Caco-2 (cell line): ENCODE results near the gene TGFB2. TPM values are rescaled to one million over a fixed set of nuclear protein-coding genes. Genes with fewer than 3 reads are reported as not detected.

Experiments
- BruUV-seq: library from RNA; stranded (reverse); fragments of 400-500 nt; replicated peaks from 2 replicates; lab custom pipeline; 2021; lab: Mats Ljungman, UMichigan
- CTCF ChIA-PET: fragments of 300-600 bp; sonication (Branson Sonifier 250); formaldehyde crosslinking; loops from one replicate; lab custom pipeline; 2022; ENCODE audit warnings: antibody characterized with exemption; lab: Charles Lee
- POLR2A ChIA-PET: fragments of 300-600 bp; sonication (Branson Sonifier 250); formaldehyde crosslinking; loops from one replicate; lab custom pipeline; 2022; ENCODE audit warnings: antibody characterized with exemption; lab: Charles Lee
- DNase-seq, 2 experiments: peaks; one replicate each; pipeline versions ENCODE4 v3.0.0 to v3.0.0-alpha.2; 2020 to 2022
- H3K27me3 ChIP-seq: replicated peaks from 2 replicates; pipeline ENCODE4 v1.6.0; 2011; ENCODE audit warnings: low read length; ENCODE audit not compliant: control insufficient read depth, insufficient read depth
- H3K36me3 ChIP-seq: 2 replicates; pipeline ENCODE4 v1.5.1; 2011; ENCODE audit warnings: low read length; ENCODE audit not compliant: control insufficient read depth, insufficient read depth
- H3K4me1 ChIP-seq: fragments of 250-450 bp; sonication (Bioruptor Pico); 2 replicates; pipeline ENCODE4 v1.5.1; 2020; ENCODE audit warnings: mild to moderate bottlenecking
- H3K4me3 ChIP-seq: 2 replicates; pipeline ENCODE4 v1.5.1; 2011; ENCODE audit warnings: low read depth, mild to moderate bottlenecking, control low read depth, low read length
- H3K9me3 ChIP-seq: fragments of 250-450 bp; sonication (Bioruptor Pico); 2 replicates; pipeline ENCODE4 v1.5.1; 2020; ENCODE audit warnings: mild to moderate bottlenecking, moderate library complexity
- H3K27ac Mint-ChIP-seq: one replicate; pipeline ENCODE4 v1.8.0; 2022; ENCODE audit warnings: mixed read lengths; ENCODE audit not compliant: unreplicated experiment
- H3K27me3 Mint-ChIP-seq: one replicate; pipeline ENCODE4 v1.8.0; 2022; ENCODE audit warnings: mixed read lengths; ENCODE audit not compliant: insufficient read depth, unreplicated experiment
- H3K36me3 Mint-ChIP-seq: one replicate; pipeline ENCODE4 v1.8.0; 2022; ENCODE audit warnings: mild to moderate bottlenecking, mixed read lengths; ENCODE audit not compliant: insufficient read depth, unreplicated experiment
- H3K4me1 Mint-ChIP-seq: one replicate; pipeline ENCODE4 v1.8.0; 2022; ENCODE audit warnings: low read depth, mixed read lengths; ENCODE audit not compliant: unreplicated experiment
- H3K4me3 Mint-ChIP-seq: one replicate; pipeline ENCODE4 v1.8.0; 2022; ENCODE audit warnings: mild to moderate bottlenecking, moderate library complexity, mixed read lengths; ENCODE audit not compliant: unreplicated experiment
- H3K9me3 Mint-ChIP-seq: one replicate; pipeline ENCODE4 v1.8.0; 2022; ENCODE audit warnings: mixed read lengths; ENCODE audit not compliant: unreplicated experiment
- intact Hi-C: fragments of 100-400 bp; cut with micrococcal nuclease; formaldehyde crosslinking; loops from one replicate; pipeline ENCODE4 v1.10.0; 2022; ENCODE audit not compliant: unreplicated experiment
- total RNA-seq: library from RNA; stranded (reverse); gene quantifications from 2 replicates; pipeline ENCODE4 v1.2.3, GENCODE V29; 2022
- TF ChIP-seq, protein P1 (sequence below), 2 experiments: fragments of 200-600 bp in 1 of 2; IDR thresholded peaks; 1 replicate in 1 of 2; 2 replicates in 1 of 2; pipeline versions ENCODE4 v1.5.1 to v1.8.0; 2011 to 2022; ENCODE audit warnings: antibody characterized with exemption in 1 of 2, control low read depth in 1 of 2, inconsistent platforms in 1 of 2, low read depth in 1 of 2, low read length in 1 of 2, mild to moderate bottlenecking in 1 of 2, moderate library complexity in 1 of 2; ENCODE audit not compliant: insufficient read depth in 1 of 2, severe bottlenecking in 1 of 2, unreplicated experiment in 1 of 2

The TGFB2 gene
- total RNA-seq, 1 experiment from 2014 or later = 14.2 TPM

DNA sequence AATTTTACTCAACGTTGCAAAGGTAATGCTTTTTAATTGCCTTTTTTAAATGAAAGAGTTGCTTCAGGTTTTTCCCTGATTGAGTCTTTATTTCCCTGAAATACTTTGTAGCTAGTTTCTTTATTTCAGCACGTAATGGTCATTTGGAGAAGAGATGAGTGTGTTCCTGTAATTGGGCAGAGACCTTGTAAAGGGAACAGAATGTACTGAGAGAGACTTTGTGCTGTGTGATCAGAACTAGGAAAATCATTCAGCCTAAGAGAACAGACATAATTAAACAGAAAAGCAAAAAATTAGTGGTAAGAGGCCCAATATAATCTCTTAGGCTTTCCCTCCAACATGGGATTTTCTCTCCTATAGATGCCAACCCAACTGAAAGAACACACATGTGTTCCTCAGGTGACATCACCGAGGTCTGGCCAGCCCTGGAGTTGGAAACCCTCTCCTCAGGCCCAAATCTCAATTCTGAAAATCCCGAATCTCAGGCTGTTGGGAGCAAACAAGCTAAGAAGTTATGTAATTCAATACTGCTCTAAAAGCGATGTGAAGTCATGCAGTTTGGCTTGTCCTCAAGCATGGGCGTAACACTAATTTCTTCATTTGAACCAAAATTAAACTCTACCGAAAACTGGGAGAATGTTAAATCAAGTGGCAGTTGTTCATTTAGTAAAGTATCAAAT, 102.0 kb downstream of the TGFB2 start:
- H3K4me1 Mint-ChIP-seq = no peaks in the 10 kb centered on the region
- H3K9me3 Mint-ChIP-seq = no peaks in the 10 kb centered on the region
- CTCF ChIA-PET = no interaction called here

GRCh38 chr1:218451415-218451814, 106.3 kb downstream of the TGFB2 start:
- intact Hi-C loops = no loop called here
- peaks cover 5% of the 10 kb centered on the region for H3K36me3 Mint-ChIP-seq
- H3K4me1 Mint-ChIP-seq = no peaks in the 10 kb centered on the region
- TF ChIP-seq, protein P1, sequence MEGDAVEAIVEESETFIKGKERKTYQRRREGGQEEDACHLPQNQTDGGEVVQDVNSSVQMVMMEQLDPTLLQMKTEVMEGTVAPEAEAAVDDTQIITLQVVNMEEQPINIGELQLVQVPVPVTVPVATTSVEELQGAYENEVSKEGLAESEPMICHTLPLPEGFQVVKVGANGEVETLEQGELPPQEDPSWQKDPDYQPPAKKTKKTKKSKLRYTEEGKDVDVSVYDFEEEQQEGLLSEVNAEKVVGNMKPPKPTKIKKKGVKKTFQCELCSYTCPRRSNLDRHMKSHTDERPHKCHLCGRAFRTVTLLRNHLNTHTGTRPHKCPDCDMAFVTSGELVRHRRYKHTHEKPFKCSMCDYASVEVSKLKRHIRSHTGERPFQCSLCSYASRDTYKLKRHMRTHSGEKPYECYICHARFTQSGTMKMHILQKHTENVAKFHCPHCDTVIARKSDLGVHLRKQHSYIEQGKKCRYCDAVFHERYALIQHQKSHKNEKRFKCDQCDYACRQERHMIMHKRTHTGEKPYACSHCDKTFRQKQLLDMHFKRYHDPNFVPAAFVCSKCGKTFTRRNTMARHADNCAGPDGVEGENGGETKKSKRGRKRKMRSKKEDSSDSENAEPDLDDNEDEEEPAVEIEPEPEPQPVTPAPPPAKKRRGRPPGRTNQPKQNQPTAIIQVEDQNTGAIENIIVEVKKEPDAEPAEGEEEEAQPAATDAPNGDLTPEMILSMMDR (IDR thresholded peaks at IDR 0.05; ENCODE audit: insufficient read depth in 1 of 2, low read depth in 1 of 2, low read length in 1 of 2, severe bottlenecking in 1 of 2, unreplicated experiment in 1 of 2) = no peak
- Histone ChIP-seq H3K4me3 (no peak overlapping the region), H3K9me3 (no peaks in the 10 kb centered on the region), H3K36me3 (no peaks in the 10 kb centered on the region), H3K27me3 (no peaks in the 10 kb centered on the region), H3K4me1 (no peaks in the 10 kb centered on the region)
- H3K4me3 Mint-ChIP-seq = no peak overlapping the region
- ChIA-PET POLR2A (no interaction called here), CTCF (no interaction called here)
- H3K27me3 Mint-ChIP-seq = no peaks in the 10 kb centered on the region
- no TSS peak for BruUV-seq
- DNase-seq = no peak
- H3K9me3 Mint-ChIP-seq = no peaks in the 10 kb centered on the region
- no peak overlapping the region for H3K27ac Mint-ChIP-seq

More for the DNA sequence above, 102.0 kb downstream of the TGFB2 start:
- H3K36me3 Mint-ChIP-seq = peaks cover 5% of the 10 kb centered on the region
- TF ChIP-seq, protein P1 (IDR thresholded peaks at IDR 0.05; ENCODE audit: insufficient read depth in 1 of 2, low read depth in 1 of 2, low read length in 1 of 2, severe bottlenecking in 1 of 2, unreplicated experiment in 1 of 2) = no peak
- H3K4me1 ChIP-seq = no peaks in the 10 kb centered on the region
- H3K27ac Mint-ChIP-seq = no peak overlapping the region
- H3K36me3 ChIP-seq = no peaks in the 10 kb centered on the region
- POLR2A ChIA-PET = no interaction called here
- no peaks in the 10 kb centered on the region for H3K27me3 ChIP-seq
- no peak for DNase-seq
- no TSS peak for BruUV-seq
- H3K4me3 Mint-ChIP-seq = no peak overlapping the region
- intact Hi-C loops = no loop called here
- no peaks in the 10 kb centered on the region for H3K27me3 Mint-ChIP-seq
- H3K9me3 ChIP-seq = no peaks in the 10 kb centered on the region
- H3K4me3 ChIP-seq = no peak overlapping the region

DNA sequence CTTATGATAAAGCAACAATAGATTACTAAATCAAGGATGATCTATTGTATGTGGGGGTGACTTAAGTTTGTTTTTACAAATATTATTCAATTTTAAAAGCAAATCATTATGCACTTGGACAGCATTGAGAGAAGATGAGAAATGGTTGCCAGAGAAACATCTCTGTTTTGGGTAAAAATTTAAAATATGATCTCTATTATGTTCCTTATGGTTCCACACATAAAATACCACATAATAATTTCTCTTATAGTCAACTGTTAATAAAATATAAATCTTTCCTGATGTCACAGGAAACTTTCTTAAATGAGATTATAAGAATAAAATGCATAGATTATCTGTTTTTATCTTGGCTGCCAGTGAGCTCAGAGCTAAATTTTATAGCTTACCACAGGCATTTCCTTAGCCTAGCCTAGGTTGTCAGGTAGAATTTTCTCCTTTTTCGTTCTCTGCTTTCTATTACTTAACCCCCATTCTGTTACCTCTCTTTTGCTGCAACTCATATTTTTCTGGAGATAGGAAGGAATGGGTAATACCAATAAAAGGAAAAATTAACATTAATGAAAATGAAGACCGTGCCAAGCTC, 109.7 kb downstream of the TGFB2 start:
- intact Hi-C loops = no loop called here
- TF ChIP-seq, protein P1 (IDR thresholded peaks at IDR 0.05; ENCODE audit: insufficient read depth in 1 of 2, low read depth in 1 of 2, low read length in 1 of 2, severe bottlenecking in 1 of 2, unreplicated experiment in 1 of 2) = no peak
- Histone ChIP-seq H3K27me3 (no peaks in the 10 kb centered on the region), H3K36me3 (no peaks in the 10 kb centered on the region), H3K4me3 (no peak overlapping the region), H3K9me3 (no peaks in the 10 kb centered on the region), H3K4me1 (peaks cover 10% of the 10 kb centered on the region)
- Mint-ChIP-seq H3K27ac (no peak overlapping the region), H3K4me3 (no peak overlapping the region), H3K4me1 (peaks cover 10% of the 10 kb centered on the region), H3K9me3 (no peaks in the 10 kb centered on the region), H3K36me3 (no peaks in the 10 kb centered on the region), H3K27me3 (no peaks in the 10 kb centered on the region)
- no peak for DNase-seq
- CTCF ChIA-PET = no interaction called here
- POLR2A ChIA-PET = no interaction called here
- no TSS peak for BruUV-seq
